Choroid plexus epithelial cell (primary cell): Measurements from ENCODE around the gene SUSD3.

Experiments
- DNase-seq: peaks from one replicate; pipeline ENCODE4 v3.0.0-alpha.2; 2010; ENCODE audit warnings: low read depth
- H3K4me3 ChIP-seq: 2 replicates; pipeline ENCODE4 v1.5.1; 2011; ENCODE audit warnings: low read depth, mild to moderate bottlenecking, control low read depth, low read length, moderate library complexity
- CTCF ChIP-seq: conservative IDR thresholded peaks from 2 replicates; pipeline ENCODE4 v1.5.1; 2011; ENCODE audit warnings: low read depth, mild to moderate bottlenecking, control low read depth, inconsistent platforms, low read length, moderate library complexity

Gene SUSD3

DNA sequence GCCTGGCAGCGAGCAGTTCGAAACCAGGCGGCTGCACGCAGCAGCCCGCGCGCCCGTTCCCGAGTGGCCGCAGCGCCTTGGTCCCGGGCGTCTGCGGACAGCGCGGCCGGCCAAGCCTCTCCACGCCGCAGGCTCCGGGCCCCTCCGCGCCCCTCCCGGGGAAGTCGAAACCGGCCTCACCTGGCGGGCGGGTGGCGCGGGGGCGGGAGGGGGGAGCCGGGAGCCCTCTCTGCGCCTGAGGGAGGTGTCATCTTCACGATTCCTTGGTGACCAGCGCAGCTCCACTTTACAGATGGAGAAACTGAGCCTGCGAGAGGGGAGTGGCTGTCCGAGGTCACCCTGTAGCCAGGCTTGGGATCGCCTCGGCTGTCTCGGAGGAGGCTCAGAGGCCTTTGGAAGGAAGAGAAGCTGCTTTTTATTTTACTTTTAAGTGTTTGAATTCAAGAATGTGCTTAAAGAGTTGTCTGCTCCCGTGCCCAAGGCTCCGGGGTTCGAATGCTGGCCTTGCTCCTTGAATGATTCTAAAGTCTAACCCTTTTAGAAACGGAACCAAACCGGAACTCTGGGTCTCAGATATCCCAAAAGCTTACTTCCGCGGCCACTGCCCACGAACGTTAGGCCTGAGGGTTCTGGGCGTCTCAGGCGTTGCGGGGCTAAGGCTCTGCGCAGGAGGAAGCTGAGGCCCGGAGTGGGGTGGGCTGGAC is 662 bp downstream of the SUSD3 start:
- no peak for TF ChIP-seq CTCF
- H3K4me3 ChIP-seq, result peak overlapping the region; percentile 31
- no peak for DNase-seq

- DNase-seq, result no peak
- no peak for TF ChIP-seq CTCF
- no peak overlapping the region for H3K4me3 ChIP-seq
Measured at GRCh38 chr9:93059715-93060578, 1.4 kb downstream of the SUSD3 start.

DNA sequence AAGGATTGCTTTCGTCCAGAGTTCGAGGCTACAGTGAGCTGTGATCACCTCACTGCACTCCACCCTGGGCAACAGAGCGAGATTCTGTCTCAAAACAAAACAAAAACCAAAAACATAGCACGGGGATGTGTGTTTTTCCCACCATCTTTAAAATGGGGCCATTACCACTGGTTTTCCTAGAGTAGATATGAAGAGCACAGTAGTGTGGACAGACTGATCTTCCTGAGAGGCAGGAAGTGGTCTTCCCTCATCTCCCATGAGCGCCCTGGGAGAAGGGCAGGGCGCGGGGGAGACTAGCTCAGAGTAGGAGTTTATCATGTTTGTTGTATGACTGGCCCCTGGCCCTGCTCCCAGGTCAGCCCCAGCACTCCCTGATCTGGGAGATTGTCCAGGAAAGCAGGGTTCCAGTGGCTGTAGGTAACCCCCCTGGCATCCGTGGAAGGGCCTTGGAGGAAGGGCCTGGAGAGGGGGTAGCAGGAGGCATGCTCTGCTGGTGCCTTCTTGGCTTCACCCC is 2.3 kb downstream of the SUSD3 start:
- no peak for DNase-seq
- H3K4me3 ChIP-seq, result no peak overlapping the region
- TF ChIP-seq CTCF, result no peak

DNA sequence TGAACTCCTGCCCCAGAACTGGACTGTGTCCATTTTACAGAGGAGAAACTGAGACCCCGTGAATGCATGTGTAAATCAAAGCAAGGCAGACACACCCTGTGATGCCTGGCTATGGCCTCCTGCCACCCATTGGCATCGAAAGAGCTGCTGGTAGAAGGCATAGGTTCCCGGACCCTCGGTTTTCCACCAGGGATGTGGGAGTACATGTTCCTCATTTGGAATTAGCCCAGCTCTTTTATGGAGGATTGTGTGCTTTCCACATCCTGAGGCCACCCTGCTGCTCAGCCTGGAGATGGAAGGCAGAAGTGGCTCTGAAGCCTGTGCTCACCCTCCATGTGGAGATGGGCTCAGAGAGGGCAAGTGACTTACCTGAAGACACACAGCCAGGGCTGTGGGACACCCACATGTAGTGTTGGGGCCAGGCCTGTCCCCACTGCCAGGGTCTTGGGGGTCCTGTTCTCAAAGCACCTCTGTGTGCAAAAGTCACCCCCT is 2.8 kb downstream of the SUSD3 start:
- H3K4me3 ChIP-seq, result no peak overlapping the region
- TF ChIP-seq CTCF, result no peak
- DNase-seq, result no peak

GRCh38 chr9:93061791-93062763 is 3.6 kb downstream of the SUSD3 start:
- H3K4me3 ChIP-seq, result no peak overlapping the region
- TF ChIP-seq CTCF, result peak; percentile 2
- DNase-seq, result no peak

DNA sequence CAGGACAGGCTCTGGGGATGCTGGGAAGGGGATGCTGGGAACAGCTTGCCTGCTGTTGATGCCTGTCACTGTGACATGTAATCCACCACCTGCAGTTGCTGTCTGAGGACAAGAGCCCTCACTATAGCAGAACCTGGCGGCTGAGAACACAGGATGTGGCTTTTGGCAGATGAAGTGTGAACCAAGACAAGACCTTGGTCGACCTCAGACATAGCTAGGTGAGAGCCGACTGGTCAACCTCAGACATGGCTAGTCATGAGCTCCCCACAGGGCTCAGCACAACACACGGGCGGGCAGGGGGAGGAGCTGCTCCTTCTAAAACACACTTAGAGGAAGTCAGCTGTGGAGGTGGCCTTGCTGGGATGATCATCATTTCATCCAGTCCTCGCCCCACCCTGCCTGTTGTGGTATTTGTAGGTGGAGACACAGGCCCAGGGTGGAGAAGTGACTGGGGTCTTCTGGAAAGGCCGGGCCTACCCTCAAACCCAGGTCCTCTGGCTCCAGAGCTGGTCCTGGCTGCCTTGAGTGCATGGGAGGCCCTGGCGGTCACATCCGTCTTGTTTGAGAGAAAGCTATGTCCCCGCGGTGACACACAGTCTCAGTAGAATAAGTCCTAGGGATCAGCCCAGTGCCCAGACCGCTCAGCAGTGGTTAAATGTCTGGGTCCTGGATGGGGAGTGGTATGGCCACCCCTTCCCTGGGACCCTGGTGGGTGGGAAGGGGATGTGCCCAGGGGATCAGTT is 6.1 kb downstream of the SUSD3 start:
- H3K4me3 ChIP-seq, result no peak overlapping the region
- DNase-seq, result peak; percentile 35

More for the DNA sequence above, 6.1 kb downstream of the SUSD3 start:
- no peak for TF ChIP-seq CTCF
